Calu3 (cell line): ENCODE measurements around the gene GRK5. TPM values are rescaled to one million over a fixed set of nuclear protein-coding genes. Genes with fewer than 3 reads are reported as not detected.

ENCODE experiments used
- BruUV-seq: library from RNA; stranded (reverse); fragments of 400-500 nt; replicated peaks from 2 replicates; lab custom pipeline; 2021; lab: Mats Ljungman, UMichigan
- CTCF ChIA-PET: fragments of 300-600 bp; sonication (Branson Sonifier 250); formaldehyde crosslinking; loops from one replicate; lab custom pipeline; 2022; ENCODE audit warnings: antibody characterized with exemption; lab: Charles Lee
- DNase-seq: peaks from one replicate; pipeline ENCODE4 v3.0.0; 2022
- H3K27ac Mint-ChIP-seq: one replicate; pipeline ENCODE4 v1.8.0; 2022; ENCODE audit warnings: mixed read lengths; ENCODE audit not compliant: unreplicated experiment
- H3K27me3 Mint-ChIP-seq: one replicate; pipeline ENCODE4 v1.8.0; 2022; ENCODE audit warnings: mixed read lengths; ENCODE audit not compliant: unreplicated experiment
- H3K36me3 Mint-ChIP-seq: one replicate; pipeline ENCODE4 v1.8.0; 2022; ENCODE audit warnings: mild to moderate bottlenecking, moderate library complexity, mixed read lengths; ENCODE audit not compliant: insufficient read depth, unreplicated experiment
- H3K4me1 Mint-ChIP-seq: one replicate; pipeline ENCODE4 v1.8.0; 2022; ENCODE audit warnings: mild to moderate bottlenecking, low read depth, mixed read lengths; ENCODE audit not compliant: unreplicated experiment
- H3K4me3 Mint-ChIP-seq: one replicate; pipeline ENCODE4 v1.8.0; 2022; ENCODE audit warnings: mild to moderate bottlenecking, low read depth, moderate library complexity, mixed read lengths; ENCODE audit not compliant: unreplicated experiment
- H3K9me3 Mint-ChIP-seq: one replicate; pipeline ENCODE4 v1.8.0; 2022; ENCODE audit warnings: low read depth, mixed read lengths; ENCODE audit not compliant: unreplicated experiment
- intact Hi-C: fragments of 100-400 bp; cut with micrococcal nuclease; formaldehyde crosslinking; loops from one replicate; pipeline ENCODE4 v1.10.0; 2022; ENCODE audit not compliant: unreplicated experiment
- total RNA-seq: library from RNA; stranded (reverse); gene quantifications from 2 replicates; pipeline ENCODE4 v1.2.3, GENCODE V29; 2022
- TF ChIP-seq, protein P1 (sequence below): fragments of 200-600 bp; IDR thresholded peaks from one replicate; pipeline ENCODE4 v1.8.0; 2022; ENCODE audit warnings: antibody characterized with exemption; ENCODE audit not compliant: unreplicated experiment

GRK5 gene
- total RNA-seq, 1 experiment from 2014 or later = 4.4 TPM

DNA sequence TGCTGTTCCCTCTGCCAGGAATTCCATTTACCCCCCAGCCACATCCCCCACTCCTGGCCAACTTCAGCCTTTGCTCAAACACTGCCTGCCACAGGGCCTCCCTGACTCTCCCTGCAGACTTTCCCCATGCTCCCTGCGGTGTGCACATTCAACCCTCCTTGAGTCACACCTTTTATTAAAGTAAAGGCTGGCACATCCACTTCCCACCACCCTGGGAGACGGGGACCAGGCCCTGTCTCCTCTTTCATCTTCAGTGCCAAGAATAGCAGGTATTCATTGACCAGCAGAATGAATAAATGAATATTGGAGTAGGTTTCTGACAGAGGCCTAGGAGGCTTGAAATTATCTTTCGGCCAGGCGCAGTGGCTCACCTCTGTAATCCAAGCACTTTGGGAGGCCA lies 91.4 kb downstream of the GRK5 start:
- no peak for DNase-seq
- intact Hi-C loops = no loop called here
- TF ChIP-seq, protein P1, sequence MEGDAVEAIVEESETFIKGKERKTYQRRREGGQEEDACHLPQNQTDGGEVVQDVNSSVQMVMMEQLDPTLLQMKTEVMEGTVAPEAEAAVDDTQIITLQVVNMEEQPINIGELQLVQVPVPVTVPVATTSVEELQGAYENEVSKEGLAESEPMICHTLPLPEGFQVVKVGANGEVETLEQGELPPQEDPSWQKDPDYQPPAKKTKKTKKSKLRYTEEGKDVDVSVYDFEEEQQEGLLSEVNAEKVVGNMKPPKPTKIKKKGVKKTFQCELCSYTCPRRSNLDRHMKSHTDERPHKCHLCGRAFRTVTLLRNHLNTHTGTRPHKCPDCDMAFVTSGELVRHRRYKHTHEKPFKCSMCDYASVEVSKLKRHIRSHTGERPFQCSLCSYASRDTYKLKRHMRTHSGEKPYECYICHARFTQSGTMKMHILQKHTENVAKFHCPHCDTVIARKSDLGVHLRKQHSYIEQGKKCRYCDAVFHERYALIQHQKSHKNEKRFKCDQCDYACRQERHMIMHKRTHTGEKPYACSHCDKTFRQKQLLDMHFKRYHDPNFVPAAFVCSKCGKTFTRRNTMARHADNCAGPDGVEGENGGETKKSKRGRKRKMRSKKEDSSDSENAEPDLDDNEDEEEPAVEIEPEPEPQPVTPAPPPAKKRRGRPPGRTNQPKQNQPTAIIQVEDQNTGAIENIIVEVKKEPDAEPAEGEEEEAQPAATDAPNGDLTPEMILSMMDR = no peak
- H3K36me3 Mint-ChIP-seq = no peaks in the 10 kb centered on the region
- BruUV-seq = no TSS peak
- no peak overlapping the region for H3K4me3 Mint-ChIP-seq
- H3K27me3 Mint-ChIP-seq = no peaks in the 10 kb centered on the region
- CTCF ChIA-PET = no interaction called here
- H3K9me3 Mint-ChIP-seq = no peaks in the 10 kb centered on the region
- H3K4me1 Mint-ChIP-seq = no peaks in the 10 kb centered on the region
- no peak overlapping the region for H3K27ac Mint-ChIP-seq

DNA sequence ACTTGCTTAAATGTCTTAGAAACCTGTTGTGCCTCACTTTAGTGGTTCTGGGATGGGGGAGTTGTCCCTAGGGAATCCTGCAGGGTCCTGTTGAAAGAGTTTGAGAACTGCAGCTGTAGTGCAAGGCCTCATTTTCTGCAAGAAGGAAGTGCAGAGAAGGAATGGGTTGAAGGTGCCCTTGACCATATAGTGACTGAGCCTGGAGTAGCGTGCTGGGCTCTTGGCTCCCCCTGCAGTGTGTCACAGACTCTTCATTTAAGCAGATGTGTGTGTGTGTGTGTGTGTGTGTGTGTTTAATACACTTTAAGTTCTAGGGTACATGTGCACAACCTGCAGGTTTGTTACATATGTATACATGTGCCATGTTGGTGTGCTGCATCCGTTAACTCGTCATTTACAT lies 92.2 kb downstream of the GRK5 start:
- no TSS peak for BruUV-seq
- H3K9me3 Mint-ChIP-seq = no peaks in the 10 kb centered on the region
- no peaks in the 10 kb centered on the region for H3K36me3 Mint-ChIP-seq
- H3K4me3 Mint-ChIP-seq = no peak overlapping the region
- CTCF ChIA-PET = no interaction called here
- H3K4me1 Mint-ChIP-seq = no peaks in the 10 kb centered on the region
- no peak for DNase-seq
- no peak overlapping the region for H3K27ac Mint-ChIP-seq
- H3K27me3 Mint-ChIP-seq = no peaks in the 10 kb centered on the region
- TF ChIP-seq, protein P1 = no peak
- intact Hi-C loops = no loop called here

GRCh38 chr10:119301397-119301796 lies 94.0 kb downstream of the GRK5 start:
- no peaks in the 10 kb centered on the region for H3K4me1 Mint-ChIP-seq
- H3K27ac Mint-ChIP-seq = no peak overlapping the region
- intact Hi-C loops = no loop called here
- CTCF ChIA-PET = no interaction called here
- H3K27me3 Mint-ChIP-seq = peaks cover 13% of the 10 kb centered on the region
- BruUV-seq = no TSS peak
- no peak overlapping the region for H3K4me3 Mint-ChIP-seq
- DNase-seq = no peak
- TF ChIP-seq, protein P1 = no peak
- no peaks in the 10 kb centered on the region for H3K36me3 Mint-ChIP-seq
- no peaks in the 10 kb centered on the region for H3K9me3 Mint-ChIP-seq

DNA sequence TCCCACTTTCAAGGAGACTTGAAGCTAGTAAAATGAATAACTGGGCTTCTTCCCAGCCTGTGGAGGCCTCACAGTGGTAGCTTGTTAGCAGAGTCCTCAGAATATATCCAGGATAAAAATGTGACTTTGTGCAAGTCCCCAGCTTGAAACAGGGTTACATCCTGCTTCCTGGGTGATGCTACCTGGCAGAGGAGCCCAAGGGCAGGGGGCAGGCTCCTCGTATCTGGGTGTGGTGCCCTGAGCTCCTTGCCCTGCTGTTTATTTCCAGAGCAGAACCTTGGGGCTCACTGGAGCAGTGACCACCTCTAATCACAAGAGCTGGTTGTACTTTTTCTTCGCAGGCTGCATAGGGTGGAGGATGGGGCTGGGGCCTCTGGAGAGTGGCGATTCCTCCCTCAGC lies 94.8 kb downstream of the GRK5 start:
- no peak overlapping the region for H3K27ac Mint-ChIP-seq
- intact Hi-C loops = no loop called here
- TF ChIP-seq, protein P1 = no peak
- H3K9me3 Mint-ChIP-seq = no peaks in the 10 kb centered on the region
- H3K36me3 Mint-ChIP-seq = no peaks in the 10 kb centered on the region
- CTCF ChIA-PET = interaction anchor here (0.6 kb wide), 1 partner anchor 129 kb away, joined by 3 read pairs; no protein-coding TSS in a partner anchor
- no peaks in the 10 kb centered on the region for H3K4me1 Mint-ChIP-seq
- no peak overlapping the region for H3K4me3 Mint-ChIP-seq
- peaks cover 13% of the 10 kb centered on the region for H3K27me3 Mint-ChIP-seq
- BruUV-seq = no TSS peak
- DNase-seq = no peak
